ENCODE results near the gene ARID1B. TPM values are rescaled to one million over a fixed set of nuclear protein-coding genes. Genes with fewer than 3 reads are reported as not detected.
A peak's percentile ranks its signal among the peaks of the same experiment; 100 is the strongest.

ARID1B gene
- total and polyA plus RNA-seq, 10 of the 15 experiments (the other 5 are each of a cell fraction or from before 2014, with no cell fraction given): 24.7 to 133 (median 54.6) TPM

DNA sequence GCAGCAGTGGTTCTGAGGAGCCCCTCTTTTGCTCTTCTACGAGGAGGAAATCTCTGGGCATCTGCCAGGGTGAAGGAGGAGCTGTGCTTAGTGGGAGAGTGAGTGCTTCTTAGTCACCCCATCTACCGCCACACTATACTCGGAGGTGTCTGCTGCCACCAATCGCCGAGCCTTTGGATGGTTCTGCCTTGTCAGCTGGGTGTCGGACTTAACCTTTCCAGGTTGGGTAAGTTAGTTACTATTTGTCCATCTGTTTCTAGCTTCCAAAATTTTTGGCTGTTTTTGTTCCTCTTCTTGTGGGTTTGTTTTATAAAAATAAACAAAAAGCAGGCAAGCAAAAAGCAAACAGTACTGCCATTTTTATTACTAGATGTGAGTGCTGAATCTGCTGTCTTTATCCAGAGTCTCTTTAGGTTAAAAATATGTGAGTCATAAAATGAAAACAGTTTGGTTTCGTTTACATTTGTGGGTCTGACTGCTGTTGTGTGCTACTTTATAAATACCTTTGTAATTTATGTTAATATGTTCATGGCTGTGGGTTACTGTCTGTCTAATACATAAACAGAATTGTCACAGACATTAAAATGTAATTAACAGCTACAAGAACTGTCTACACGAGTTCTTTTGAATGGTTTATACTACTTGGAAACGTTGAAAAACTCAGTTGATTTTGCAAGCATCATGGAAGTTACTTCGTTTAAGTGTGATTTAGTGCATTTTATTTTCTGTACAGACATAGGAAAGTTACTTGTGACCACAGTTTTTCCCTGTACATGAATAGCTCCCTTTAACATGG is 89.2 kb downstream of the ARID1B start:
- H3K36me3 ChIP-seq (ENCODE audit: control insufficient read depth in 2 of 2, insufficient read depth in 2 of 2, low read length in 1 of 2): peaks cover 3% of the 10 kb centered on the region in 2 experiments; a peak in 3 of 4 replicates
- ChIA-PET RAD21 (ENCODE audit: unreplicated experiment) (interaction anchor here (1.1 to 2.1 kb wide), 4 partner anchors 18 to 156 kb away, joined by 3 to 5 read pairs (median 3); no protein-coding TSS in a partner anchor), CTCF (interaction anchor here (1.0 to 1.4 kb wide), 2 partner anchors 11 to 33 kb away, joined by 4 to 5 read pairs; no protein-coding TSS in a partner anchor), POLR2A (interaction anchor here (0.6 to 1.6 kb wide), 2 partner anchors 14 to 356 kb away, joined by 3 to 4 read pairs; no protein-coding TSS in a partner anchor), SMC1A (ENCODE audit: uncharacterized antibody, unreplicated experiment) (interaction anchor here (0.6 to 5.2 kb wide), 9 partner anchors 11 to 571 kb away, joined by 3 to 29 read pairs (median 3); no protein-coding TSS in a partner anchor)
- DNase-seq (ENCODE audit: low read depth, low spot score) (no peak), ATAC-seq (peak; percentile 85), FAIRE-seq (peak; percentile 69)
- H2AFZ ChIP-seq (ENCODE audit: control insufficient read depth, low read depth, low read length): no peak overlapping the region
- peaks cover 5% of the 10 kb centered on the region; the same call in 1 of the 2 replicates for H4K20me1 ChIP-seq (ENCODE audit: control insufficient read depth, insufficient read depth)
- H3K9me3 ChIP-seq (replicated peaks; ENCODE audit: control insufficient read depth, insufficient read depth, low read length): no peaks in the 10 kb centered on the region
- 0 out of 2 replicates have a peak overlapping the region, but pooled peaks have one; percentile 18 for H3K4me3 ChIP-seq
- intact Hi-C loops (cut with micrococcal nuclease; ENCODE audit: unreplicated experiment) (no loop called here), in situ Hi-C loops (cut with MboI) (no loop called here)
- H3K79me2 ChIP-seq (ENCODE audit: control insufficient read depth, insufficient read depth, low read length): peaks cover 97% of the 10 kb centered on the region
- H3K9ac ChIP-seq (ENCODE audit: control insufficient read depth, insufficient read depth, low read length): no peak overlapping the region
- H3K4me2 ChIP-seq (ENCODE audit: control insufficient read depth, insufficient read depth): peak overlapping the region; percentile 58
- peak overlapping the region; percentile 45 for H3K27ac ChIP-seq (ENCODE audit: control insufficient read depth, insufficient read depth)
- peaks cover 31% of the 10 kb centered on the region for H3K4me1 ChIP-seq (ENCODE audit: control insufficient read depth, insufficient read depth, low read length)
- 78% methylated on average over 10 of the region's 10 CpGs for WGBS (ENCODE audit: insufficient coverage, insufficient replicate concordance, low lambda C conversion rate, missing lambda C conversion rate)
- H3K27me3 ChIP-seq (replicated peaks in 1 of 2; ENCODE audit: control insufficient read depth in 2 of 2, insufficient read depth in 2 of 2, low read length in 1 of 2): no peaks in the 10 kb centered on the region
- BruUV-seq (replicated peaks): no TSS peak
- no peak for TF ChIP-seq RAD51 (IDR thresholded peaks at IDR 0.05)
- TF ChIP-seq GATAD2B (conservative IDR thresholded peaks at IDR 0.05; ENCODE audit: low read depth): no peak
- TF ChIP-seq, protein P1, sequence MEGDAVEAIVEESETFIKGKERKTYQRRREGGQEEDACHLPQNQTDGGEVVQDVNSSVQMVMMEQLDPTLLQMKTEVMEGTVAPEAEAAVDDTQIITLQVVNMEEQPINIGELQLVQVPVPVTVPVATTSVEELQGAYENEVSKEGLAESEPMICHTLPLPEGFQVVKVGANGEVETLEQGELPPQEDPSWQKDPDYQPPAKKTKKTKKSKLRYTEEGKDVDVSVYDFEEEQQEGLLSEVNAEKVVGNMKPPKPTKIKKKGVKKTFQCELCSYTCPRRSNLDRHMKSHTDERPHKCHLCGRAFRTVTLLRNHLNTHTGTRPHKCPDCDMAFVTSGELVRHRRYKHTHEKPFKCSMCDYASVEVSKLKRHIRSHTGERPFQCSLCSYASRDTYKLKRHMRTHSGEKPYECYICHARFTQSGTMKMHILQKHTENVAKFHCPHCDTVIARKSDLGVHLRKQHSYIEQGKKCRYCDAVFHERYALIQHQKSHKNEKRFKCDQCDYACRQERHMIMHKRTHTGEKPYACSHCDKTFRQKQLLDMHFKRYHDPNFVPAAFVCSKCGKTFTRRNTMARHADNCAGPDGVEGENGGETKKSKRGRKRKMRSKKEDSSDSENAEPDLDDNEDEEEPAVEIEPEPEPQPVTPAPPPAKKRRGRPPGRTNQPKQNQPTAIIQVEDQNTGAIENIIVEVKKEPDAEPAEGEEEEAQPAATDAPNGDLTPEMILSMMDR (IDR thresholded peaks at IDR 0.05 in 2 of 3, conservative IDR thresholded peaks at IDR 0.05 in 1 of 3; ENCODE audit: control insufficient read depth in 2 of 3, extremely low read depth in 1 of 3, insufficient read depth in 1 of 3, low read depth in 3 of 3, low read length in 3 of 3): peak in 1 of 3 experiments; percentile 12; a peak in 1 of 6 replicates
- 0 out of 2 replicates have a peak, but pooled peaks have one; percentile 22 for TF ChIP-seq CBFB (IDR thresholded peaks at IDR 0.05; ENCODE audit: low read depth)
- TF ChIP-seq MEF2A (IDR thresholded peaks at IDR 0.05; ENCODE audit: insufficient read depth, low read depth, low read length): no peak
- peak; percentile 75 for TF ChIP-seq JUNB (IDR thresholded peaks at IDR 0.05)
- TF ChIP-seq MXI1 (IDR thresholded peaks at IDR 0.05; ENCODE audit: low read depth, low read length): no peak
- TF ChIP-seq, protein P2, sequence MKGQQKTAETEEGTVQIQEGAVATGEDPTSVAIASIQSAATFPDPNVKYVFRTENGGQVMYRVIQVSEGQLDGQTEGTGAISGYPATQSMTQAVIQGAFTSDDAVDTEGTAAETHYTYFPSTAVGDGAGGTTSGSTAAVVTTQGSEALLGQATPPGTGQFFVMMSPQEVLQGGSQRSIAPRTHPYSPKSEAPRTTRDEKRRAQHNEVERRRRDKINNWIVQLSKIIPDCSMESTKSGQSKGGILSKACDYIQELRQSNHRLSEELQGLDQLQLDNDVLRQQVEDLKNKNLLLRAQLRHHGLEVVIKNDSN (IDR thresholded peaks at IDR 0.05; ENCODE audit: borderline replicate concordance, extremely low read length, insufficient read depth, low read depth, low read length): no peak
- TF ChIP-seq KAT2A (conservative IDR thresholded peaks at IDR 0.05; ENCODE audit: control insufficient read depth, low read depth, low read length): no peak
- TF ChIP-seq FOXM1 (IDR thresholded peaks at IDR 0.05; ENCODE audit: low read depth, low read length): no peak
- no peak for TF ChIP-seq YBX1 (IDR thresholded peaks at IDR 0.05)
- no peak for TF ChIP-seq IKZF2 (IDR thresholded peaks at IDR 0.05)
- TF ChIP-seq, protein P3, sequence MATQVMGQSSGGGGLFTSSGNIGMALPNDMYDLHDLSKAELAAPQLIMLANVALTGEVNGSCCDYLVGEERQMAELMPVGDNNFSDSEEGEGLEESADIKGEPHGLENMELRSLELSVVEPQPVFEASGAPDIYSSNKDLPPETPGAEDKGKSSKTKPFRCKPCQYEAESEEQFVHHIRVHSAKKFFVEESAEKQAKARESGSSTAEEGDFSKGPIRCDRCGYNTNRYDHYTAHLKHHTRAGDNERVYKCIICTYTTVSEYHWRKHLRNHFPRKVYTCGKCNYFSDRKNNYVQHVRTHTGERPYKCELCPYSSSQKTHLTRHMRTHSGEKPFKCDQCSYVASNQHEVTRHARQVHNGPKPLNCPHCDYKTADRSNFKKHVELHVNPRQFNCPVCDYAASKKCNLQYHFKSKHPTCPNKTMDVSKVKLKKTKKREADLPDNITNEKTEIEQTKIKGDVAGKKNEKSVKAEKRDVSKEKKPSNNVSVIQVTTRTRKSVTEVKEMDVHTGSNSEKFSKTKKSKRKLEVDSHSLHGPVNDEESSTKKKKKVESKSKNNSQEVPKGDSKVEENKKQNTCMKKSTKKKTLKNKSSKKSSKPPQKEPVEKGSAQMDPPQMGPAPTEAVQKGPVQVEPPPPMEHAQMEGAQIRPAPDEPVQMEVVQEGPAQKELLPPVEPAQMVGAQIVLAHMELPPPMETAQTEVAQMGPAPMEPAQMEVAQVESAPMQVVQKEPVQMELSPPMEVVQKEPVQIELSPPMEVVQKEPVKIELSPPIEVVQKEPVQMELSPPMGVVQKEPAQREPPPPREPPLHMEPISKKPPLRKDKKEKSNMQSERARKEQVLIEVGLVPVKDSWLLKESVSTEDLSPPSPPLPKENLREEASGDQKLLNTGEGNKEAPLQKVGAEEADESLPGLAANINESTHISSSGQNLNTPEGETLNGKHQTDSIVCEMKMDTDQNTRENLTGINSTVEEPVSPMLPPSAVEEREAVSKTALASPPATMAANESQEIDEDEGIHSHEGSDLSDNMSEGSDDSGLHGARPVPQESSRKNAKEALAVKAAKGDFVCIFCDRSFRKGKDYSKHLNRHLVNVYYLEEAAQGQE (IDR thresholded peaks at IDR 0.05; ENCODE audit: low read depth, low read length): no peak
- no peak for TF ChIP-seq NR2C2 (IDR thresholded peaks at IDR 0.05; ENCODE audit: borderline replicate concordance, control insufficient read depth, insufficient read length, low read depth)
- peak; percentile 43; the same call in 1 of the 2 replicates for TF ChIP-seq EED (IDR thresholded peaks at IDR 0.05; ENCODE audit: low read depth)
- no peak for TF ChIP-seq RB1 (IDR thresholded peaks at IDR 0.05; ENCODE audit: borderline replicate concordance)
- no peak for TF ChIP-seq CHD2 (IDR thresholded peaks at IDR 0.05; ENCODE audit: borderline replicate concordance, low read depth, low read length)

Data from GM12878 (cell line).